ENCODE data around the gene CKAP4.

CKAP4 gene

GRCh38 chr12:106193394-106194215 lies 54.2 kb downstream of the CKAP4 start:
- no peak overlapping the region for H3K4me3 ChIP-seq (ENCODE audit: control insufficient read depth, low read depth, low read length)
- TF ChIP-seq CTCF (conservative IDR thresholded peaks at IDR 0.05; ENCODE audit: control insufficient read depth, insufficient read depth, low read depth, low read length): no peak
- no peak for DNase-seq (ENCODE audit: low read depth)

DNA sequence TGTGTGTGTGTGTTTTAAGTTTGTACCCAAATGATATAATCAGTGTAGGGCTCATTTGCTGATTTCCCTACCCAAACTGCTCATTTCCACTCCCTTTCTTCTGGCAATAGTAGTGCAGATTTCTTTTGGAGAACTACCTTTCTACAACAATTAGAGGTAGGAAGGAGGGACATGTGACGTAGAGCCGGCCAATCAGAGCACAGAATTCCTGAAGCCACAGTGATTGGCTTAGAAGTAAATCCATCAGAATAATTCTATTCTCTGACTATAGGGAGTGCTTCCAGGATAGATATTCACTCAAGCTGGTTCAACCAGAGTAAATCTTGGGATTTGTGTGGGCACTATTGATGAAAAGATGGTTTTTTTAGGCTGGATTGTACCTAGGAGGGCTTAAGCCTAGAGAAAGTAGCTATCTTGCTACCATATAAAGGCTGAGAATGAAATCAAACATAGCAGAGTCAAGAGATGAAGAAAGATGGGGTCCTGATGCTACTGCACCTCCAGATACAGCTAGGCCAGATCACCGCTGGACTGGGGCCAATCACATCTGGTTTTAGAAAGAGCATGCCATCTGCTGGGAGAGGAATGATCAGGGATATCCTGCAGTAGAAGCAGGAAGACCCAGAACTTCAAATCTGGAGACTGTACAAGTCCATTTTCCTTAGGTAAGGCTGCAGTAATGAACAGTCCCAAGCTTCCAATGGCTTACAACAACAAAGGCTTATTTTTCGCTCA lies 55.0 kb downstream of the CKAP4 start:
- H3K4me3 ChIP-seq (ENCODE audit: control insufficient read depth, low read depth, low read length): no peak overlapping the region
- peak; percentile 31 for DNase-seq (ENCODE audit: low read depth)
- TF ChIP-seq CTCF (conservative IDR thresholded peaks at IDR 0.05; ENCODE audit: control insufficient read depth, insufficient read depth, low read depth, low read length): no peak

DNA sequence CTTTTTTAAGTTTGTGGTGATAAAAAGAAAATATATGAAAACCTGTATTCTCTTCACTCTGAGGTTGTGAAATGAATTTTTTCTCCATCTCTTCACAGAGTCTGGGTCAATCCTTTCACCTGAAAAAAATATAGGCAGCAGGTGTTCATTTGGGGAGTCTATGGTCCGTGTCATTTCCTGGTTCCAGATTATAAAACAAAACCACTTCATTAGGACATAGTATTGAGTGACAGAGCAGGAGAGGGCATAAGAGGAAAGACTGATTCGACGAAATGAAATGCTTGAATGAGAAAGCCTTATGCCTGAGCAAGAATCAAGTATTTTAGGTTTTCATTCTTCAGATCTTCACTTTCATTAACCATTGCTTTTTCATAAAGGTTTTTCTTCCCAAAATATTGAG lies 57.2 kb downstream of the CKAP4 start:
- H3K4me3 ChIP-seq (ENCODE audit: control insufficient read depth, low read depth, low read length): no peak overlapping the region
- no peak for TF ChIP-seq CTCF (conservative IDR thresholded peaks at IDR 0.05; ENCODE audit: control insufficient read depth, insufficient read depth, low read depth, low read length)
- DNase-seq (ENCODE audit: low read depth): no peak

DNA sequence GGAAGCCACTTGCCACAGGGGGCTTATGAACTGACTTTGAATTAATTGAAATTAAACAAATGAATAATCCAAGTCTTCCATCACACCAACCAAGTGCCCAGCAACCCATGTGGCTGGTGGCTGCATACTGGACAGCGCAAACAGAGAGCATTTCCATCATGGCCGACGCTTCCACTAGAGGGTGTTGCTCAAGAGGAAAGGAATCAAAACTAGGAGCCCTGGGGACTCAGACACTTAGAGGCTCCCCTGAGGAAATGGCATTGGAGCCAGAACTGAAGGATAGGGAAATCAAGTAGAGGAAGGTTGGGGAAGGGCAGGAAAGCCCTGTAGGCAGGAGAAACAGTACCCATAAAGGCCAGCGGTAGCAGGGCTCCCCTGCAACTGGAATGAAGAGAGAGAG lies 58.5 kb downstream of the CKAP4 start:
- H3K4me3 ChIP-seq (ENCODE audit: control insufficient read depth, low read depth, low read length): no peak overlapping the region
- DNase-seq (ENCODE audit: low read depth): no peak
- no peak for TF ChIP-seq CTCF (conservative IDR thresholded peaks at IDR 0.05; ENCODE audit: control insufficient read depth, insufficient read depth, low read depth, low read length)

GRCh38 chr12:106188256-106188655 lies 59.6 kb downstream of the CKAP4 start:
- DNase-seq (ENCODE audit: low read depth): no peak
- TF ChIP-seq CTCF (conservative IDR thresholded peaks at IDR 0.05; ENCODE audit: control insufficient read depth, insufficient read depth, low read depth, low read length): no peak
- no peak overlapping the region for H3K4me3 ChIP-seq (ENCODE audit: control insufficient read depth, low read depth, low read length)

Data from fibroblast of mammary gland (primary cell).